B cell (primary cell): Measurements from ENCODE around the gene PSEN1. TPM values are rescaled to one million over a fixed set of nuclear protein-coding genes. Genes with fewer than 3 reads are reported as not detected.

ENCODE experiments used
- ATAC-seq: fragments of 200-7000 bp; cut with Tn5 transposase; one replicate; pipeline ENCODE4 v1.10.0; 2021; ENCODE audit warnings: low read depth, mild to moderate bottlenecking, moderate number of reproducible peaks, moderate library complexity
- CTCF ChIA-PET: fragments of 350-600 bp; sonication (Branson Sonifier 250); formaldehyde crosslinking; loops from one replicate; lab custom pipeline; 2021; ENCODE audit warnings: antibody characterized with exemption, inconsistent platforms; lab: Charles Lee
- POLR2A ChIA-PET: fragments of 350-600 bp; sonication (Branson Sonifier 250); formaldehyde crosslinking; loops from one replicate; lab custom pipeline; 2021; ENCODE audit warnings: antibody characterized with exemption; lab: Charles Lee
- DNase-seq: peaks from one replicate; pipeline ENCODE4 v3.0.0; 2013
- H2AFZ ChIP-seq: 2 replicates; pipeline ENCODE4 v1.6.1; 2012; ENCODE audit warnings: mild to moderate bottlenecking, low read depth, low read length; ENCODE audit not compliant: insufficient read depth, poor library complexity, severe bottlenecking
- H3K27ac ChIP-seq, 2 donors: 1 replicate in 1 of 2; 2 replicates in 1 of 2; pipeline ENCODE4 v1.5.1; 2012 to 2013; ENCODE audit warnings: low read length in 2 of 2, mild to moderate bottlenecking in 2 of 2, moderate library complexity in 1 of 2
- H3K27me3 ChIP-seq, 4 experiments: fragments of 200-600 bp in 1 of 4; sonication (generic) in 1 of 4; replicated peaks in 1 of 4; 1 replicate in 2 of 4; 2 replicates in 2 of 4; pipeline versions ENCODE4 v1.6.1 to v1.7.0; 2013 to 2016; ENCODE audit warnings: low read length in 3 of 4, mild to moderate bottlenecking in 2 of 4, mixed read lengths in 1 of 4, moderate library complexity in 1 of 4; ENCODE audit not compliant: insufficient read depth in 4 of 4, control insufficient read depth in 3 of 4; ENCODE audit errors: control extremely low read depth in 1 of 4
- H3K36me3 ChIP-seq, 2 experiments: replicated peaks in 1 of 2; 1 replicate in 1 of 2; 2 replicates in 1 of 2; pipeline versions ENCODE4 v1.6.1 to v1.7.1; 2013; ENCODE audit warnings: low read length in 1 of 2; ENCODE audit not compliant: insufficient read depth in 2 of 2, control insufficient read depth in 1 of 2; ENCODE audit errors: control extremely low read depth in 1 of 2, extremely low read depth in 1 of 2
- H3K4me1 ChIP-seq, 2 donors: fragments of 200-600 bp in 1 of 2; sonication (generic) in 1 of 2; 1 replicate in 1 of 2; 2 replicates in 1 of 2; pipeline versions ENCODE4 v1.5.1 to v1.6.1; 2013 to 2017; ENCODE audit warnings: low read length in 2 of 2; ENCODE audit not compliant: control insufficient read depth in 2 of 2, insufficient read depth in 2 of 2
- H3K4me2 ChIP-seq: replicated peaks from 2 replicates; pipeline ENCODE3; 2012; ENCODE audit warnings: mild to moderate bottlenecking, low read depth, low read length; ENCODE audit not compliant: poor library complexity, severe bottlenecking
- H3K4me3 ChIP-seq, 5 experiments: fragments of 200-600 bp in 1 of 5; sonication (generic) in 1 of 5; 1 replicate in 3 of 5; 2 replicates in 2 of 5; pipeline versions ENCODE4 v1.5.1 to v1.7.0; 2011 to 2016; ENCODE audit warnings: low read length in 4 of 5, mild to moderate bottlenecking in 4 of 5, low read depth in 2 of 5, control low read depth in 1 of 5, moderate library complexity in 1 of 5; ENCODE audit not compliant: insufficient read depth in 1 of 5; ENCODE audit errors: control extremely low read depth in 1 of 5, extremely low read depth in 1 of 5
- H3K79me2 ChIP-seq: fragments of 200-600 bp; sonication (generic); one replicate; pipeline ENCODE4 v1.6.0; 2016; ENCODE audit warnings: low read length; ENCODE audit not compliant: control insufficient read depth, insufficient read depth
- H3K9ac ChIP-seq: fragments of 200-600 bp; sonication (generic); 2 replicates; pipeline ENCODE4 v1.6.1; 2017; ENCODE audit warnings: mild to moderate bottlenecking, low read length, moderate library complexity
- H3K9me3 ChIP-seq, 3 donors: one replicate each; pipeline versions ENCODE4 v1.6.1 to v1.7.1; 2013; ENCODE audit warnings: low read length in 2 of 3; ENCODE audit not compliant: control insufficient read depth in 2 of 3, insufficient read depth in 1 of 3; ENCODE audit errors: control extremely low read depth in 1 of 3
- H4K20me1 ChIP-seq: 2 replicates; pipeline ENCODE4 v1.6.0; 2012; ENCODE audit warnings: mild to moderate bottlenecking, low read length; ENCODE audit not compliant: insufficient read depth, control insufficient read depth, poor library complexity, severe bottlenecking
- H3K27ac Mint-ChIP-seq: one replicate; pipeline ENCODE4 v1.8.0; 2021; ENCODE audit warnings: mixed read lengths
- H3K27me3 Mint-ChIP-seq: one replicate; pipeline ENCODE4 v1.8.0; 2021; ENCODE audit warnings: mixed read lengths
- H3K4me1 Mint-ChIP-seq: one replicate; pipeline ENCODE4 v1.8.0; 2021; ENCODE audit warnings: mixed read lengths
- H3K4me3 Mint-ChIP-seq: one replicate; pipeline ENCODE4 v1.8.0; 2021; ENCODE audit warnings: mixed read lengths
- H3K9me3 Mint-ChIP-seq: one replicate; pipeline ENCODE4 v1.8.0; 2022; ENCODE audit warnings: mixed read lengths; ENCODE audit not compliant: insufficient read depth
- CTCF ChIP-seq: fragments of 200-600 bp; IDR thresholded peaks from one replicate; pipeline ENCODE4 v1.8.0; 2022; ENCODE audit warnings: antibody characterized with exemption, mild to moderate bottlenecking
- EZH2 ChIP-seq: IDR thresholded peaks from 2 replicates; pipeline ENCODE4 v1.6.1; 2012; ENCODE audit warnings: borderline replicate concordance, low read depth, mild to moderate bottlenecking, moderate library complexity, low read length; ENCODE audit not compliant: insufficient read depth, poor library complexity, severe bottlenecking
- WGBS: methylation state at CpG from one replicate; pipeline ENCODE4 v1.1.5; 2013; ENCODE audit warnings: missing lambda C conversion rate; ENCODE audit not compliant: insufficient coverage; 5-methylcytosine and 5-hydroxymethylcytosine counted together
- intact Hi-C: fragments of 100-400 bp; cut with micrococcal nuclease; formaldehyde crosslinking; loops from one replicate; pipeline ENCODE4 v1.10.0; 2022
- polyA plus RNA-seq: library from polyadenylated mRNA; depleted of rRNA; stranded (reverse); fragments of >200 nt; gene quantifications from 2 replicates; pipeline ENCODE4 v1.2.3, GENCODE V29; 2012
- total RNA-seq, 2 donors: library from RNA; stranded (reverse); fragments of 120-200 nt in 1 of 2; gene quantifications; 1 replicate in 1 of 2; 2 replicates in 1 of 2; pipeline versions ENCODE4 v1.2.3 to v1.2.4, GENCODE V29; 2013 to 2022

PSEN1 gene
- total and polyA plus RNA-seq, 2 donors (not counting 1 experiment from before 2014, with no cell fraction given) = 10.2 to 75.9 TPM

- H3K4me1 Mint-ChIP-seq = no peaks in the 10 kb centered on the region
- Histone ChIP-seq H3K27ac (no peak overlapping the region), H2AFZ (no peak overlapping the region), H4K20me1 (peaks cover 6% of the 10 kb centered on the region), H3K9me3 (peaks cover 0 to 3% (median 0%) of the 10 kb centered on the region in 3 donors), H3K27me3 (no peaks in the 10 kb centered on the region), H3K9ac (no peak overlapping the region), H3K4me1 (no peaks in the 10 kb centered on the region), H3K36me3 (peaks cover 0 to 54% of the 10 kb centered on the region in 2 experiments), H3K79me2 (no peaks in the 10 kb centered on the region), H3K4me2 (no peak overlapping the region), H3K4me3 (no peak overlapping the region)
- no peak for ATAC-seq
- H3K4me3 Mint-ChIP-seq = no peak overlapping the region
- POLR2A ChIA-PET = no interaction called here
- no peak overlapping the region for H3K27ac Mint-ChIP-seq
- DNase-seq = no peak
- intact Hi-C loops = no loop called here
- CTCF ChIA-PET = interaction anchor here (0.8 to 1.7 kb wide), 2 partner anchors 16 to 107 kb away, joined by 4 read pairs; no protein-coding TSS in a partner anchor
- TF ChIP-seq CTCF (no peak), EZH2 (no peak)
- H3K27me3 Mint-ChIP-seq = no peaks in the 10 kb centered on the region
- WGBS = 100% methylated on average over 2 of the region's 3 CpGs
- H3K9me3 Mint-ChIP-seq = no peaks in the 10 kb centered on the region
These were observed 52.2 kb downstream of the PSEN1 start for GRCh38 chr14:73188501-73188911.

GRCh38 chr14:73189651-73190050 lies 53.3 kb downstream of the PSEN1 start:
- POLR2A ChIA-PET = no interaction called here
- H3K27ac Mint-ChIP-seq = no peak overlapping the region
- H3K9ac ChIP-seq = no peak overlapping the region

More at GRCh38 chr14:73189651-73190050, 53.3 kb downstream of the PSEN1 start:
- peaks cover 0 to 64% of the 10 kb centered on the region in 2 experiments for H3K36me3 ChIP-seq
- no peaks in the 10 kb centered on the region for H3K27me3 Mint-ChIP-seq
- H2AFZ ChIP-seq = no peak overlapping the region
- H3K9me3 Mint-ChIP-seq = no peaks in the 10 kb centered on the region
- no peak overlapping the region for H3K4me3 ChIP-seq
- ATAC-seq (no peak), DNase-seq (no peak)
- intact Hi-C loops = no loop called here
- WGBS = 90% methylated on average over 3 of the region's 3 CpGs
- H4K20me1 ChIP-seq = peaks cover 6% of the 10 kb centered on the region
- no peaks in the 10 kb centered on the region for H3K27me3 ChIP-seq
- H3K79me2 ChIP-seq = no peaks in the 10 kb centered on the region
- no peak overlapping the region for H3K4me2 ChIP-seq
- TF ChIP-seq EZH2 = no peak
- TF ChIP-seq CTCF = no peak
- H3K4me1 Mint-ChIP-seq = no peaks in the 10 kb centered on the region
- H3K9me3 ChIP-seq = peaks cover 0 to 3% (median 0%) of the 10 kb centered on the region in 3 donors
- no peak overlapping the region for H3K27ac ChIP-seq
- CTCF ChIA-PET = no interaction called here
- H3K4me3 Mint-ChIP-seq = no peak overlapping the region
- H3K4me1 ChIP-seq = no peaks in the 10 kb centered on the region
